HG03558 (cell line): Measurements from ENCODE around the gene ADIRF.
"Not testable (repeated sequence)": the region's sequence is repeated elsewhere in the genome, so short reads cannot be mapped to it uniquely, and the experiment has no call there.

Experiments
- ATAC-seq: cut with Tn5 transposase; IDR thresholded peaks from one replicate; pipeline ENCODE4 v1.9.1; 2021; ENCODE audit warnings: moderate number of reproducible peaks; ENCODE audit not compliant: unreplicated experiment; ENCODE audit errors: extremely low read depth

The ADIRF gene

DNA sequence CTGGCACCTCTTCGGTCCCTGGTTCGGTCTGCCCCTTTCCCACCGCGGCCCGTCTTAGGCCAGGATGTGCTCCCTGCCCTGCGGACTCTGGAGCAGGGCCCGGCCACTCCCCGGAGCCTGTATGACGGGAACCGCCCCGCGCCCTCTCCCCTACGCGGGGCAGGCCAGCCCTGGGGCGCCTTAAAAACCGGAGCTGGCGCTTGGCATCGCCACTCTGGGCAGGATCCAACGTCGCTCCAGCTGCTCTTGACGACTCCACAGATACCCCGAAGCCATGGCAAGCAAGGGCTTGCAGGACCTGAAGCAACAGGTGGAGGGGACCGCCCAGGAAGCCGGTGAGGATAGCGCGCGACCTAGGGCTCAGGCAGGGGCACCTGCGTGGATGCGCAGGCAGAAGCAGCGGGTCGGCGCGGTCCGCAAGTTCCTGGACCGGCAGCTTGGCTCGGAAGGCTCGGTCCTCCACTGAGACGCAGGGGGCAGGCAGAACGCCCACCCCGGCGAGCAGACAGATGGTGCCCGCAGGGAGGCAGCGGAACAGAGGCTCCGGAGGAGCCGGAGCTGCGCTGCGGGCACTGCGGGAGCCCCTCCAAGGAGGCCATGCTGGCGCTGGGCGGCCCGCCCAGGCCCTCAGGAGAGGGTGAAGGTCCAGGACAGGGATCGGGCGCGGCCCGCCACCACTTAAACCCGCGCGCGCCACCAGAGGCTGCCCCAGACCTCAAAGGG is at the start of gene ADIRF:
Gene ADIRF, plus strand, starts transcription at position 212 of the 723 bp plus-strand sequence. Its CDS starts 63 bp downstream, at position 275.
- ATAC-seq, result no peak

DNA sequence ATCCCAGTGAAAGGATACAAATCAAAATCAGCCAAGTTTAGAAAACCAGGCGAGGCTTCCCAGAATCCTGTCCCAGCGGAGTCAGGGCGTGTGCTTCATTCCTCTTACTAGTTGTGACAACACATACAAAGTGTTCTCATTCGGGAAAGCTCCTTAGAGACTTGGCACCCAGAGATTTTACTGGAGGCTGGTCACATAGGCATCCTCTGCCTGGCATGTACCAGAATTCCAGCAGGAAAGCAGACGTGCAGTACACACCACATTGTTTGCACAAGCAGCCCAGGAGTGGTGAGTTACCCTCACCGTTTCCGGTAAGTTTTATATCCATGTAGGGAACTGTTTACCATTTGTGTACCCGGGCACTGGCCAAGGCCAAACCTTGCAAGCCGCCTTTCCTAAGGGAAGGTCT is 45.7 kb upstream of the ADIRF start:
- ATAC-seq, result no peak

DNA sequence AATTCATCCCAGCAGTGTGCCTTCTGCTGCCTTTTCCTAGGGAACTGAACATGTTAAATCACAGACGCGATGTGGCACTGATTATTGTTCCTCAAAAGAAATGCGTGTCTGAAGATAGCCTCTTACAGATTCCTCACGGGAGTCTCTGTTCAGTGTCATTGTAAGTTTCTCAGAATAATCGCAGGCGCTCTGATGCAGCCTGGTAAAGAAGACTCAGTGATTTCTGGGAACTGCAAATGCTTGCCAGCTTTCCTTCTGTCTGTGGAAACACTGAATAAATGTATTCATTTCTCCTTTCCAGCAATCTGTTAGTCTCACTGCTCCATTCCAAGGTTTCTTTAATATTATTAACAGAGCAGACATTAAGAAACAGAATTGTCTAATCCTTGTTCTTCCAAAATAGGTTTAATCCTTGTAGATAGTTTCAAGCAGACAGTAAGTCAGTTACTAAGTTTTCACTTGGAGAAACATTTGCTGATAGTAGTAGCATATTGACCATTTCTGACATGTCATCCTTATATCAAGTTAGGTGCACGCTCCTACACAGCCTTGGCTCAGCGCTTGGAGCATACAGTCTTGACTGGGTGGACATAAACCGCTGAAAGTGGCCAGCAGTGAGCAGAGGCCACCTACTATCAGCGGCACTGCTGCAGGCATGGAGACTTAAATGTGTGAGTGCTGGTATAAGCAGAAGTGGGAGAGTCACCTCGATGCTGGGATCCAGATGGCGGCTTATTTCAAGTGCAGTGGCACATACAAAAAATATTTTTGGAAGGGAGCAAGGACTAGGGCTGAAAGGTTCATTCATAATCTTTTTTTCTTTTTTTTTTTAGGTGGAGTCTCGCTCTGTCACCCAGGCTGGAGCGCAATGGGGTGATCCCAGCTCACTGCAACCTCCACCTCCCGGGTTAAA is 38.6 kb upstream of the ADIRF start:
- ATAC-seq, result no peak

DNA sequence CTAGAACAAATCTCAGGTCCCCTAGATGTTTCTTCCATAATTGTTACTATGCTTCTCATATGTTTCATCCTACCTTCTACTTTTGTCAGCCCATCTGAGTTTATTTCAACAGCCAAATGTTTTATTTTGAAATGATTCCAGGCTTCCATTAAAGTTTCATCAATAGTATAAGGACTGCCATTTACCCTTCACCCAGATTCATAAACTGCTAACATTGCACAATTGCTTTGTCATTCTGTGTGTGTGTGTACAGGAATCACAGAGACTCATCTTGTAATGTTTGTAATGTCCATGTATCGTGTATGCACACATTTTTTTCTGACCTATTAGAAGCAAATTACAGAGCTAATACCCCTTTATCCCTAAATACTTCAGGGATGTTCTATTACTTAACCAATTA is 36.4 kb upstream of the ADIRF start:
- no peak for ATAC-seq

DNA sequence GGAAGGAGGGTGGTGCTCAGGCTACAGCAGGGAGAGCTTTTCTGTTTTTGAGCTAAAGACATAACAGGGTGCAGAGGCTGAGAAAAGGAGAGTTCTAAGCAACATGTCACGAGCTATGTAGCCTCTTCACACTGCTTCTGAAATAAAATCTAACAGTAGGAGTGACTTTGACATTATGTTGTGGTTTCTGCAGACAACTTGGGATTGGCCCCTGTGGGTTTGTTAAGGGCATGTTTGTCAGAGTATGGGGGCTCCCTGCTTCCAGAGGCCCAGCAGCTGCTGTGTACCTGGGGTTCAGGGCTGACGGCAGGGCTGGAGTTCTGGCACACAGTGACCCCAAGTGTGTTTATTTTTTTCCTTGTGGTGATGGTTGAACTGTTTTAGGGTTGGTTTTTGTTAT is 35.6 kb upstream of the ADIRF start:
- no peak for ATAC-seq

DNA sequence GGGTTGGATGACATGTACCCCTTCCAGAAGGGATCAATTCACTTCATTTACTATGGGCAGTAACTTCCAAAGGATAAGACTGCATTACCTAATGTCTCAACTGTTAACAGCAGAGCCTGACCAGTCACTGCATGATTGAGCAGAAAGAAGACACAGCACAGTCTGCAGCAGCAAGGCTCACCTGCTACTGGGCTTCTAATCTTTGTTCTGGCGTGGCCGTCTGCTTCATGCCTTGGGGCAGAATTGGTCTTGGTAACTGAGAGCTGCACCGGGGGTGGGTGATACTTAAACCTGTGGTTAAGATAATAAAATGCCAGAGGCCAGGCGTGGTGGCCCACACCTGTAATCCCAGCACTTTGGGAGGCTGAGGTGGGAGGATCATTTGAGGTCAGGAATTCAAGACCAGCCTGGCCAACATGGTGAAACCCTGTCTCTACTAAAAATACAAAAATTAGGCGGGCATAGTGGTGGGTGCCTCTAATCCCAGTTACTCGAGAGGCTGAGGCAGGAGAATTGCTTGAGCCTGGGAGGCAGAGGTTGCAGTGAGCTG is 34.0 kb upstream of the ADIRF start:
- not testable (repeated sequence) for ATAC-seq

DNA sequence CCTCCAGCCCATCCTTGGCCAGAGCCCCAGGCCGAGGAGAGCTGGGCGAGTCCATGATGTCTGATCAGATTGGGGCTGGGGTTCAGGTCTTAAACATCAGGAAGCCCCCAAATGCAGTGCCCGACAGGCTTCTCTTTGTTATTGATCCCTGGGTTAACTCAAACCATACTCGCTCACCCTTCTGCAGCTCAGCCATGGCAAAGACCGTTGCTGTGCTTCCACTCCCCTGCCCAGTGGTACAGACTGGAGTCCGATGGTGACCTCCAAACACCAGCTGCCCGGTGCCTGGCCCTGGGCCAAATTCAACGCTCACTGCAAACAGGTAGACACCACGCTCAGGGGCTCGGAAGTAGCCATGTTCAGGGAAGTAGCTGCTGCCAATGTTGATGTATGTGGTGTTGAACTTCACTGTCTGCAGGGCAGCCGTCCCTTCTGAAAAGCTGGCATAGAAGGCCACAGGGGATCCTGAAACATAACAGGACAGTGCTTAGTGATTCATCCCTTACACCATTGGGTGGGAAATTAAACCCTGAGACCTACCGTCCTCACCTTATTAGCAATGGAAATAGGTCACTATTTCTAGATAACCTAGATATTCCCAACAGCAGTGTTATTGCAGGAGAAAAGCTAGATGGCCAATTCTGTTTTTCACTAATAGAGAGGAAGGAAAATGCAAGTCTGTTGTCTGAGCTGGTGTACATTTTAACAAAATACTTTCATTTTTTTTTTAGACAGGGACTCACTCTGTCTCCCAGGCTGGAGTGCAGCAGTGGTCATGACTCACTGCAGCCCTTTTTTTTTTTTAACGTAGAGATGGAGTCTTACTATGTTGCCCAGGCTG is 31.4 kb upstream of the ADIRF start:
- no peak for ATAC-seq

DNA sequence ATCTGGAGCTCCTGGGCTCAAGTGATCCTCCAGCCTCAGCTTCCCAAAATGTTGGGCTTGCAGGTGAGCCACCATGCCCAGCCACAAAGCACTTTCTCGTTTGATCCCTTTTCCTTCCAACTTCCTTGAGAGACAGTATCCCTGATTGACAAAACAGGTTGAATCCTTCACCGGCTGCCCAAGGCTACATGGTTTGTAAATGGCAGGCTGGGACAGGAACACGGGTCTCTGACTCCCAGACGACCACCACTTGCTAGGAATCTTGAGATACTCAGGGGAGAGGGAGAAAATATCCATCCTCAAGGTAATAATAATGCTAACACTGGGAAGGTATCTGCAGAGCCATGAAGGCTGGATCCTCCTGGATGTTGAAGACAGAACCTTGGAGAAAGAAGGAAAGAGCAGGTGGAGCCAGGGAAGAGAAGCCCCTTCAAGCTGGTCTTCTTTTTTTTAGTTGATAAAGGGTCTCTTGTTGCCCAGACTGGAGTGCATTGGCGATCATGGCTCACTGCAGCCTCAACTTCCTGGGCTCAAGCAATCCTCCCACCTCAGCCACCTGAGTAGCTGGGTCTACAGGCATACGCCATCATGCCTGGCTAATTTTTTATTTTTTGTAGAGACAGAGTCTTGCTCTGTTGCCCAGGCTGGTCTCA is 30.7 kb upstream of the ADIRF start:
- no peak for ATAC-seq

DNA sequence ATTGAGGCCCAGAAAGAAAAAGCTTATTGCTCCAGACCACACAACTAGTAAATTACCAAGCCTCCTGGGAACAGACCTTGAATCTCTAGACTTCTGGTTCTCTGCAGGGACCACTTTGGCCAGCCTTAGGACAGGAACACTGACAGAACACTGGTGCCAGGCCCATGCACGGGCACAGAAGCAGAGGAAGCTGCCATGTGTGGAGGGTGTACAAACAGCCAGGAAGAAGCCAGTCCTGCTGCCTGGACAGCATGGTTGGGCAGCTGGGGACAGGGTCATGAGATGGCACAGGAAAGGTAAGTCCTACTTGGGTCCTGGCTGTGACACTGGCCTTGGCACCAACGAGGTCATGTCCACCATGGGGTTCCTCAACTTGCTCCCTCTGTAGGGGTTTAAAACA is 30.0 kb upstream of the ADIRF start:
- no peak for ATAC-seq

DNA sequence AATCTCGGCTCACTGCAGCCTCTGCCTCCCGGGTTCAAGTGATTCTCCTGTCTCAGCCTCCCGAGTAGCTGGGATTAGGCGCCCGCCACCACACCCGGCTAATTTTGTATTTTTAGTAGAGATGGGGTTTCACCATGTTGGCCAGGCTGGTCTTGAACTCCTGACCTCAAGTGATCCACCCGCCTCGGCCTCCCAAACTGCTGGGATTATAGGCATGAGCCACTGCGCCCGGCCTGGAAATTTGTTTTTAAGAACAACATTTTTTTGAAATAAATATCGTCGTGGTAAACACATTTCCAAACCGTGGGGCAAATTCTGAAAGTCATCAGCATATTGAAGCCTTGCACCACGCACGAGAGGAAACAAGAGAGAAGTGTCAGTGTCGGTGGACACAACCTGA is 28.2 kb upstream of the ADIRF start:
- ATAC-seq, result not testable (repeated sequence)

DNA sequence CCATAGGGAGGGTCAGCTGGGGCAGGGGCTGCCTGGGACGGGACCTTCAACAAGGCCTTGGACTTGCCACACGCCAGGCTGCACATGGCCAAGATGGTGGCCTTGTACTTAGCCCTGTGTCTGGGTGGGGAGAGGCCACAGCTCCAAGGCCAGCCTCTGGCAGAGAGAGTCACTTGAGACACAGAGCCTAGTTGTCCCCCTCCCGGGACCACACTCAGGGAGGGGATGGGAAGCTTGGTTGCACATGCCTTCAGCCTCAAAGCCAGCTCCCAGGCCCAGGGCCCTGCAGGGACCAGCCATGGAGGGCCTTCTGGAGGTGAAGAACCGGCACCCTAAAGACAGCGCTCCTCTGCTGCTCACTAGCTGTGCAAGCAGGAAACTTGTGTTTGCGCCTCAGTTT is 27.6 kb upstream of the ADIRF start:
- no peak for ATAC-seq

DNA sequence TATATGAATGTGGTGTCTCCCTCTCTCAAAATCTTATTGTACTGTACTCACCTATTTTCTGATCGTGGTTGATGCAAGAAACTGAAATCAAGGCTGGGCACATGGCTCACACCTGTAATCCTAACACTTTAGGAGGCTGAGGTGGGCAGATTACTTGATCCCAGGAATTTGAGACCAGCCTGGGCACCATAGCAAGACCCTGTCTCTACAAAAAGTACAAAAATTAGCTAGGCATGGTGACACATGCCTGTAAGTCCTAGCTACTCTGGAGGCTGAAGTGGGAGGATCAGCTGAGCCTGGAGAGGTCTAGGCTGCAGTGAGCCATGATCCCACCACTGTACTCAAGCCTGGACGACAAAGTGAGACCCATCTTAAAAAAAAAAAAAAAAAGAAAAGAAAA is 26.9 kb upstream of the ADIRF start:
- ATAC-seq, result no peak

DNA sequence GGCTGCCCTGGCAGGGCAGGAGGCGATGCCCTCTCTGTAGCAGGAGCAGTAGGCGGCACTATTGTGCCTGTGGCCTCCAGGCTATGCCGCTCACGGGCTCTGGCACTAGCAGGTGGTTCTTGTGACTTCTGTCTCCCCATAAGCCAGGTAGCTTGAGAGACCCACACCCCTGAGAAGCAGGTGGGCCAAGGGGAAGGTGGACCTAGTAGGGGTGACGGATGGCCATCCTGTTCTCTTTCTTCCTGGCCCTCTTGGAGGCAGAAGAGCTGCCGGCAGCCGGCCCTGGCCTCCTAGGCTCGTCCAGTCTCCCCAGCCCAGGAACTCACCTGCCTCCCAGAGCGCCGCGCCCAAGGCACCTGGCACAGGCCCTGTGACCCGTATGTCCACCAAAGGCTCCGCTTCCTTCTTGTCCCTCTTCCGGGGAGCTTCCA is 26.3 kb upstream of the ADIRF start:
- no peak for ATAC-seq

DNA sequence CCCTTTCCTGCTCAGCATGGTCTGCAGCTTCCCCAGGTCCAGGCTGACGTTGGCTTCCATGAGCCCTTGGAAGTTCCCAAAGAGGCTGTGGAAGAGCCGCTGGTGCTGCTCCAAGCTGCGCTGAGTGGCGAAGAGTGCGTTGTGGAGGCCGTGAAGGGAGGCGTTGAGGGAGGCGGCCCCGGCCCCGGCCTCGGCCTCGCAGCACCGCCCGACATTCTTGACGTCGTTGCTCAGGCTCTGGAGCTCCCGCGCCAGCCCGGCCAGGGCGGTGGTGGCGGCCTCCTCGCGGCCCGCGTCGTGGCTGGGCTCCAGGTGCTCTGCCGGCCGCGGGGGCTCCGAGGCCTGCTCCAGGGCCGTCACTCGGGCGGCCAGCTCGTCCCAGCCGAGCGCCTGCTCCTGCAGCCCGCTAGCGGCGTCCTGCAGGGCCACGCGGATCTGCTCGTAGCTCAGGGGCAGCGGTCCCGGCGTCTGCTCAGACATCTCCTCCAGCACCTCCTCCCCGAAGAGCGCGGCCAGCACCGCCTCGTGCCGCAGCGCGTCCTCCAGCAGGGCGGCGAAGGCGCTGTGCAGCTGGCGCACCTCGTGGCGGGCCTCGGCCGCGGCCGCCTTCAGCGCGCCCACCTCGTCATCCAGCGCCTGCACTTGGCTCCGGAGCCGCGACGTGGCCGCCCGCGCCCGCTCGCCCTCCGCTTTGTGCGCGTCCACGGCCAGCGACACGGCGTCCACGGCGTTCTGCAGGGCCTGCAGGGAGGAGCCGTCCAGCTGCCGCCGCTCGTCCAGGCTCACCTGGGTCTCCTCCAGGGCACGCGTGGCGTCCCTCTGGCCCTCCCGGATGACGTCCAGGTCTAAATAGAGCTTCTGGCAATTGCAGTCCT is 25.6 kb upstream of the ADIRF start:
- ATAC-seq, result no peak

DNA sequence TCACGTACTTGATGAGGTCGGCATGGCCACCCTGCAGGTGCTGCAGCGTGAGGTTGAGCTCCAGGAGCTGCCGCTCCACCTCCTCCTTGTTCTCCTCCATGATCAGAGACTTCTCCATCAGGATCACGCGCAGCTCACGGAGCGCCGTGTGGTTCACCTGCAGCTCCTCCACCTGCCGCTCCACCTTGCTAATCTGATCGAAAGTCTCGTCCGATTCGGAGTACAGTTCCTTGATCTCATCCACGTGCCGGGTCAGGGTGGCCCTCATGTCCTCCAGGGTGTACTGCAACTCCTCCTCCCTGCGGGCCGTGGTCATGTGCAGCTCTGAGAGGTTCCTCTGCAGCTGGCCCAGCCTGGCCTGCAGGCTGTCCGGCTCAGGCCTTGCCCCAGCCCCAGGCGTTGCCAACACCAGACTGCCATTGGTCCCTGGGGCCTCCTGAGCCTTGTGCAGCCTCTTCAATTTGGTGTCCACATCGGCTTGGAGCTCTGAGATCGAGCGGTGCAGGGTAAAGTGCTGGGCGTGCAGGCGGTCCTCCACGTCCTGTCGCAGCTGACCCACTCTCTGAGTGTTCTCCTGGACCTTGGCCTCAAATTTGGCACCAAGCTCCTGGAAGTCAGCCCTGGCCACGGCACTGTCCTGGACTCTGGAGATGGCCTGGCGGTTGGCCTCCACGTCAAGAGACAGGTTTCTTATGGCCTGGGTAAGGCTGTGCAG is 24.8 kb upstream of the ADIRF start:
- ATAC-seq, result no peak

DNA sequence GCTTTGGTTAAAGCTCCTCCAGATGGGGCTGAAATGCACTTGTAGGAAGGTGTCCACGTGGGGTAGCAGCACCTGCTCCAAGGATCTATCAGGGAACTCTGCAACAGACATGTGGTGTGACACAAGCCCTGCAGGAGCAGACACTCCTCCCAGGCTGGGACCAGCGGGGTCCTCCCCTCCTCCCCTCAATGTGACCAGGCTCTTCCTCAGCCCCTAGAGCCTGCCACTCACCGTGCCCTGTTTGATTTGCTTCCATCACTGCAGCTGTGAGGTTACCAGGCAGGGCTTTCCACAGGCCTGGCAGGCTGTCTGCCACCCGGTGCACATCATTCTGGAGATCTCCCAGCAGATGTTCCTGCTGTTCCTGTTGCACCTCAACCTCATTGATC is 24.3 kb upstream of the ADIRF start:
- ATAC-seq, result no peak

DNA sequence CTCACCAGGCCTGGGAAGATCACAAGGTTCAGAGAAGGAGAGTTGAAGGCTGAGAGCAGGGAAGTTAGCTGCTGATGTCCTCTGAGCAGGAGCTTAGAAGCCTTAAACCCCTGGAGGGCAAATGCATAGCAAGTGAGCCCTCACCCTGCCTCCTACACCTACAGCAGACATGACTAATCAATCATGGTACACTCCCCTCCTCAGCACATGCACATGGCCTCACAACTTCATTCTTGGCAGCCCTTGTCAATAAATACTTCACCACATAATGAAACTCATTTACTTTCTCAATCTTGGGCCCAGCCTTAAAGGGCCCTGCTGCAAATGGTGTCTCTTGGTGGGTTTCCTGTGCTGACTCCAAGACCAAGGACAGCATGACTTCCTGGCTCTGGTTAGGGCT is 23.8 kb upstream of the ADIRF start:
- ATAC-seq, result no peak

DNA sequence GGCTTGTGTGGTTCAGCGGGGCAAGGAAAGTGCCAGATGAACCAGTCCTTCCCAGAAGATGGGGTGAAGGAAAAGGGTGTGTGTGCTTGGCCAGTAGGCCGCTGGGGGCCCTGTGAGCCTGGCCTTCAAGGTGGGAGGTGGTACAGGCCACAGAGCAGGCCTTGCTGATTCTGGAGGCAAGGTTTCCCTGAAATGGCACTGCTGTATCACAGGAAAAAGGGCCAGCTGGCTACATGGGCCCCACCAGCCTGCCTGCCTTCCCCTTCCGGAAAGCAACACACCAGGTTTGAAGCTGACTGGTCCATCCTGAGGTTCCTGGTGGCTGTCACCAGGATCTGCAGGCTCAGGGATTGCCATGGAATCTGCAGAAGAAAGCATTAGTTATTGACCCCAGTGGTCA is 23.4 kb upstream of the ADIRF start:
- ATAC-seq, result no peak
